ENCODE measurements around the gene SLC25A23.
A peak's percentile ranks its signal among the peaks of the same experiment; 100 is the strongest.
"Not testable (repeated sequence)": the region's sequence is repeated elsewhere in the genome, so short reads cannot be mapped to it uniquely, and the experiment has no call there.

Gene SLC25A23

GRCh38 chr19:6459262-6460098, at the start of gene SLC25A23:
TSS of gene SLC25A23 (minus strand) at chr19:6459792. CDS start at chr19:6459628, 164 bp downstream.
- peak; percentile 8 for DNase-seq (ENCODE audit: low read depth, low spot score)
- no peaks in the 10 kb centered on the region for H3K9me3 ChIP-seq (ENCODE audit: low read depth, low read length)
- TF ChIP-seq POLR2AphosphoS5 (IDR thresholded peaks at IDR 0.05; ENCODE audit: borderline replicate concordance, low read depth, low read length) (peak; percentile 47; the same call in 1 of the 2 replicates), FOXP2 (optimal IDR thresholded peaks at IDR 0.05; ENCODE audit: control extremely low read depth, extremely low read length, insufficient read depth) (no peak)
- peak within 1 kb of the TSS; percentile 71 for H3K9ac ChIP-seq (ENCODE audit: insufficient read length)
- peaks cover 12% of the 10 kb centered on the region; the same call in 1 of the 2 replicates for H3K36me3 ChIP-seq (ENCODE audit: insufficient read depth, low read length)
- H3K27ac ChIP-seq, result no peak within 1 kb of the TSS
- H3K4me3 ChIP-seq, result peak within 1 kb of the TSS; percentile 85

- not testable (repeated sequence) for H3K9ac ChIP-seq (ENCODE audit: insufficient read length); DNase-seq (ENCODE audit: low read depth, low spot score); H3K27ac ChIP-seq; H3K9me3 ChIP-seq (ENCODE audit: low read depth, low read length); H3K36me3 ChIP-seq (ENCODE audit: insufficient read depth, low read length); H3K4me3 ChIP-seq
These were observed 48.6 kb upstream of the SLC25A23 start for GRCh38 chr19:6508028-6508771.

- TF ChIP-seq FOXP2 (optimal IDR thresholded peaks at IDR 0.05; ENCODE audit: control extremely low read depth, extremely low read length, insufficient read depth), result no peak
- TF ChIP-seq EZH2 (IDR thresholded peaks at IDR 0.05), result no peak
- no peak for TF ChIP-seq POLR2AphosphoS5 (IDR thresholded peaks at IDR 0.05; ENCODE audit: borderline replicate concordance, low read depth, low read length)
- H3K27ac ChIP-seq, result no peak overlapping the region
- no peak for DNase-seq (ENCODE audit: low read depth, low spot score)
- no peak overlapping the region for H3K4me3 ChIP-seq
- no peaks in the 10 kb centered on the region for H3K9me3 ChIP-seq (ENCODE audit: low read depth, low read length)
- H3K9ac ChIP-seq (ENCODE audit: insufficient read length), result no peak overlapping the region
- peaks cover 3% of the 10 kb centered on the region; the same call in 1 of the 2 replicates for H3K36me3 ChIP-seq (ENCODE audit: insufficient read depth, low read length)
These were observed 44.0 kb upstream of the SLC25A23 start for GRCh38 chr19:6503407-6504201.

- no peak for DNase-seq (ENCODE audit: low read depth, low spot score)
- TF ChIP-seq POLR2AphosphoS5 (IDR thresholded peaks at IDR 0.05; ENCODE audit: borderline replicate concordance, low read depth, low read length) (peak; percentile 69; the same call in 1 of the 2 replicates), EZH2 (IDR thresholded peaks at IDR 0.05) (no peak), FOXP2 (optimal IDR thresholded peaks at IDR 0.05; ENCODE audit: control extremely low read depth, extremely low read length, insufficient read depth) (no peak)
- H3K9me3 ChIP-seq (ENCODE audit: low read depth, low read length), result no peaks in the 10 kb centered on the region
- peak within 1 kb of the TSS; percentile 75 for H3K9ac ChIP-seq (ENCODE audit: insufficient read length)
- peaks cover 3% of the 10 kb centered on the region; the same call in 1 of the 2 replicates for H3K36me3 ChIP-seq (ENCODE audit: insufficient read depth, low read length)
- H3K27ac ChIP-seq, result peak within 1 kb of the TSS; percentile 65
- H3K4me3 ChIP-seq, result peak within 1 kb of the TSS; percentile 93
These were observed 42.4 kb upstream of the SLC25A23 start, which contains the start of gene TUBB4A for GRCh38 chr19:6501740-6502648. TSS of gene TUBB4A (minus strand) at chr19:6502309. CDS start at chr19:6502212, 97 bp downstream.

- Histone ChIP-seq H3K27ac (no peak overlapping the region), H3K9ac (ENCODE audit: insufficient read length) (peak overlapping the region; percentile 75)
- TF ChIP-seq FOXP2 (optimal IDR thresholded peaks at IDR 0.05; ENCODE audit: control extremely low read depth, extremely low read length, insufficient read depth), result no peak
- TF ChIP-seq POLR2AphosphoS5 (IDR thresholded peaks at IDR 0.05; ENCODE audit: borderline replicate concordance, low read depth, low read length), result no peak
- no peak for TF ChIP-seq EZH2 (IDR thresholded peaks at IDR 0.05)
These were observed 41.5 kb upstream of the SLC25A23 start for GRCh38 chr19:6500837-6501739.

GRCh38 chr19:6499052-6499790, 39.6 kb upstream of the SLC25A23 start:
- Histone ChIP-seq H3K4me3 (no peak overlapping the region), H3K36me3 (ENCODE audit: insufficient read depth, low read length) (peaks cover 3% of the 10 kb centered on the region; the same call in 1 of the 2 replicates), H3K27ac (no peak overlapping the region), H3K9ac (ENCODE audit: insufficient read length) (no peak overlapping the region), H3K9me3 (ENCODE audit: low read depth, low read length) (no peaks in the 10 kb centered on the region)
- TF ChIP-seq FOXP2 (optimal IDR thresholded peaks at IDR 0.05; ENCODE audit: control extremely low read depth, extremely low read length, insufficient read depth), result no peak
- TF ChIP-seq EZH2 (IDR thresholded peaks at IDR 0.05), result no peak
- no peak for TF ChIP-seq POLR2AphosphoS5 (IDR thresholded peaks at IDR 0.05; ENCODE audit: borderline replicate concordance, low read depth, low read length)
- no peak for DNase-seq (ENCODE audit: low read depth, low spot score)

More at GRCh38 chr19:6500837-6501739, 41.5 kb upstream of the SLC25A23 start:
- Histone ChIP-seq H3K9me3 (ENCODE audit: low read depth, low read length) (no peaks in the 10 kb centered on the region), H3K4me3 (peak overlapping the region; percentile 93), H3K36me3 (ENCODE audit: insufficient read depth, low read length) (peaks cover 3% of the 10 kb centered on the region; the same call in 1 of the 2 replicates)
- no peak for DNase-seq (ENCODE audit: low read depth, low spot score)
